K562 (cell line): Measurements from ENCODE around the gene GNRHR. TPM values are rescaled to one million over a fixed set of nuclear protein-coding genes. Genes with fewer than 3 reads are reported as not detected.

ENCODE experiments used
- BDP1 ChIP-seq: IDR thresholded peaks from 3 replicates; pipeline ENCODE4 v1.6.1; 2011; ENCODE audit not compliant: insufficient read length, insufficient read depth
- CEBPZ ChIP-seq: fragments of 150-350 bp; IDR thresholded peaks from 2 replicates; pipeline ENCODE4 v1.6.1; 2014; ENCODE audit warnings: low read depth, mild to moderate bottlenecking, low read length, borderline replicate concordance
- DIDO1 ChIP-seq: fragments of 450-650 bp; IDR thresholded peaks from 2 replicates; pipeline ENCODE4 v1.6.1; 2016; ENCODE audit warnings: low read depth, missing biosample characterization, missing genetic modification characterization
- EP300 ChIP-seq: IDR thresholded peaks from 2 replicates; pipeline ENCODE4 v1.6.1; 2012; ENCODE audit warnings: low read length, improper control_type of control experiment
- GABPB2 ChIP-seq: fragments of 250-450 bp; sonication (Bioruptor Pico); conservative IDR thresholded peaks from 2 replicates; pipeline ENCODE4 v1.5.1; 2021; ENCODE audit warnings: mild to moderate bottlenecking
- NCOA2 ChIP-seq, 2 experiments: fragments of 450-650 bp; IDR thresholded peaks; 2 replicates each; pipeline ENCODE4 v1.6.1; 2018; ENCODE audit warnings: mild to moderate bottlenecking in 2 of 2, moderate library complexity in 1 of 2; ENCODE audit not compliant: partially characterized antibody in 2 of 2
- NR2C2 ChIP-seq, 2 experiments: fragments of 200-800 bp in 1 of 2; sonication (Bioruptor generic) in 1 of 2; sonication (generic) in 1 of 2; formaldehyde crosslinking in 1 of 2; IDR thresholded peaks; 2 replicates each; pipeline versions ENCODE4 v1.6.1 to v1.8.0; 2016 to 2022; ENCODE audit warnings: mild to moderate bottlenecking in 1 of 2, missing compliant biosample characterization in 1 of 2, missing genetic modification characterization in 1 of 2, missing genetic modification reagents in 1 of 2
- NUFIP1 ChIP-seq: fragments of 450-650 bp; IDR thresholded peaks from 2 replicates; pipeline ENCODE4 v1.6.1; 2018; ENCODE audit not compliant: partially characterized antibody
- PURB ChIP-seq: sonication (generic); formaldehyde crosslinking; IDR thresholded peaks from 2 replicates; pipeline ENCODE4 v1.9.0; 2021; ENCODE audit warnings: low read depth, mild to moderate bottlenecking, missing genetic modification reagents
- RBM25 ChIP-seq: fragments of 200-400 bp; formaldehyde crosslinking; IDR thresholded peaks from 2 replicates; pipeline ENCODE4 v1.6.1; 2018; ENCODE audit warnings: low read length, low read depth, moderate library complexity; ENCODE audit not compliant: severe bottlenecking
- RBM39 ChIP-seq: fragments of 200-400 bp; formaldehyde crosslinking; optimal IDR thresholded peaks from 2 replicates; pipeline ENCODE3; 2018; ENCODE audit warnings: low read depth, low read length
- RNF2 ChIP-seq: sonication (generic); IDR thresholded peaks from 2 replicates; pipeline ENCODE4 v1.6.1; 2016
- SP2 ChIP-seq: IDR thresholded peaks from 2 replicates; pipeline ENCODE4 v1.6.1; 2011; ENCODE audit warnings: mild to moderate bottlenecking, low read depth, low read length, moderate library complexity; ENCODE audit not compliant: poor library complexity, severe bottlenecking; ENCODE audit errors: extremely low read depth
- SPI1 ChIP-seq: IDR thresholded peaks from 2 replicates; pipeline ENCODE4 v1.6.1; 2011; ENCODE audit warnings: low read depth, low read length, control low read depth, borderline replicate concordance
- TEAD4 ChIP-seq, 2 experiments: sonication (generic) in 1 of 2; formaldehyde crosslinking in 1 of 2; IDR thresholded peaks; 2 replicates each; pipeline versions ENCODE4 v1.6.1 to v1.8.0; 2012 to 2022; ENCODE audit warnings: borderline replicate concordance in 1 of 2, inconsistent platforms in 1 of 2, low read length in 1 of 2, mild to moderate bottlenecking in 1 of 2, missing genetic modification reagents in 1 of 2
- TFAM ChIP-seq: fragments of 250-450 bp; sonication (Bioruptor Pico); conservative IDR thresholded peaks from 2 replicates; pipeline ENCODE4 v1.5.0; 2021; ENCODE audit warnings: mild to moderate bottlenecking, moderate library complexity
- THRAP3 ChIP-seq: fragments of 450-650 bp; IDR thresholded peaks from 2 replicates; pipeline ENCODE4 v1.6.1; 2016; ENCODE audit warnings: mild to moderate bottlenecking, inconsistent platforms, borderline replicate concordance
- ZBTB43 ChIP-seq: sonication (generic); formaldehyde crosslinking; IDR thresholded peaks from 2 replicates; pipeline ENCODE4 v1.8.0; 2023; ENCODE audit warnings: mild to moderate bottlenecking, missing genetic modification reagents
- ZNF354B ChIP-seq: fragments of 250-450 bp; sonication (Bioruptor Pico); IDR thresholded peaks from 2 replicates; pipeline ENCODE4 v1.4.0; 2020
- ZNF408 ChIP-seq: fragments of 250-450 bp; sonication (Bioruptor Pico); IDR thresholded peaks from 2 replicates; pipeline ENCODE4 v1.4.0; 2020; ENCODE audit warnings: low read depth, mild to moderate bottlenecking, moderate library complexity
- ZNF41 ChIP-seq: fragments of 250-450 bp; sonication (Bioruptor Pico); conservative IDR thresholded peaks from 2 replicates; pipeline ENCODE4 v1.4.0; 2020; ENCODE audit warnings: mild to moderate bottlenecking
- ZSCAN32 ChIP-seq: fragments of 450-650 bp; formaldehyde crosslinking; IDR thresholded peaks from 2 replicates; pipeline ENCODE4 v1.4.0; 2020; ENCODE audit warnings: mild to moderate bottlenecking, moderate library complexity
- polyA plus RNA-seq, 8 experiments: library from polyadenylated mRNA; depleted of rRNA in 4 of 8; stranded (reverse) in 5 of 8; unstranded in 3 of 8; fragments of >200 nt; fragmentation: Nextera tagmentation in 2 of 8; fragmentation: Illumina TruSeq in 1 of 8; extraction: Ambion mirVana in 2 of 8; extraction: Trizol in 1 of 8; gene quantifications; 2 replicates each; pipeline versions ENCODE4 v1.2.1 to v1.2.3, GENCODE V29; 2011 to 2014; ENCODE audit warnings: inconsistent platforms in 1 of 8, missing spikeins in 1 of 8
- total RNA-seq, 7 experiments: library from RNA; depleted of rRNA in 6 of 7; stranded (reverse); fragments of >200 nt in 6 of 7; fragmentation: Illumina TruSeq in 2 of 7; extraction: Trizol in 2 of 7; gene quantifications; 2 replicates each; pipeline versions ENCODE4 v1.2.1 to v1.2.3, GENCODE V29; 2011 to 2021; ENCODE audit warnings: low replicate concordance in 1 of 7
- TF ChIP-seq, protein P1 (sequence below): fragments of 250-450 bp; sonication (Bioruptor Pico); IDR thresholded peaks from 2 replicates; pipeline ENCODE4 v1.9.0; 2021; ENCODE audit warnings: mild to moderate bottlenecking

The GNRHR gene
- total and polyA plus RNA-seq, 9 of the 15 experiments (the other 6 are each of a cell fraction or from before 2014, with no cell fraction given): 0.06 to 0.13 TPM; not detected in 7

GRCh38 chr4:67721770-67722597 is 32.2 kb downstream of the GNRHR start (continued):
- TF ChIP-seq BDP1 (no peak), RBM25 (no peak), NUFIP1 (peak; percentile 100), ZSCAN32 (peak; percentile 99), ZNF408 (no peak), TEAD4 (IDR thresholded peaks at IDR 0.05; ENCODE audit: low read length) (peak; percentile 95), TEAD4 (CRISPR knock-in tag; IDR thresholded peaks at IDR 0.05; ENCODE audit: borderline replicate concordance) (no peak), ZNF354B (CRISPR knock-in tag) (peak; percentile 100), THRAP3 (peak; percentile 80; the same call in 1 of the 2 replicates), GABPB2 (CRISPR knock-in tag) (peak; percentile 99), SP2 (no peak), RNF2 (peak; percentile 92; the same call in 1 of the 2 replicates), SPI1 (0 out of 2 replicates have a peak, but pooled peaks have one; percentile 44), ZNF41 (peak; percentile 100), RBM39 (no peak), ZBTB43 (CRISPR knock-in tag) (no peak), TFAM (CRISPR knock-in tag) (no peak), DIDO1 (peak; percentile 100), PURB (CRISPR knock-in tag) (no peak), EP300 (peak; percentile 81; the same call in 1 of the 2 replicates), NCOA2 (IDR thresholded peaks at IDR 0.05; ENCODE audit: partially characterized antibody in 2 of 2) (no peak), CEBPZ (no peak), NR2C2 (CRISPR knock-in tag; IDR thresholded peaks at IDR 0.05) (peak; percentile 75), NR2C2 (tag; IDR thresholded peaks at IDR 0.05) (peak; percentile 98)
- TF ChIP-seq, protein P1, sequence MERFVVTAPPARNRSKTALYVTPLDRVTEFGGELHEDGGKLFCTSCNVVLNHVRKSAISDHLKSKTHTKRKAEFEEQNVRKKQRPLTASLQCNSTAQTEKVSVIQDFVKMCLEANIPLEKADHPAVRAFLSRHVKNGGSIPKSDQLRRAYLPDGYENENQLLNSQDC: peak; percentile 96
